Activated effector memory CD4-positive, alpha-beta T cell treated with anti-CD3 and anti-CD28 coated beads, Interleukin-2, amount 50 U/mL, for 16 hours (primary cell): ENCODE results near the gene TUBB.

ENCODE experiments used
- DNase-seq: peaks from one replicate; pipeline ENCODE4 v3.0.0-alpha.2; 2020

TUBB gene

DNA sequence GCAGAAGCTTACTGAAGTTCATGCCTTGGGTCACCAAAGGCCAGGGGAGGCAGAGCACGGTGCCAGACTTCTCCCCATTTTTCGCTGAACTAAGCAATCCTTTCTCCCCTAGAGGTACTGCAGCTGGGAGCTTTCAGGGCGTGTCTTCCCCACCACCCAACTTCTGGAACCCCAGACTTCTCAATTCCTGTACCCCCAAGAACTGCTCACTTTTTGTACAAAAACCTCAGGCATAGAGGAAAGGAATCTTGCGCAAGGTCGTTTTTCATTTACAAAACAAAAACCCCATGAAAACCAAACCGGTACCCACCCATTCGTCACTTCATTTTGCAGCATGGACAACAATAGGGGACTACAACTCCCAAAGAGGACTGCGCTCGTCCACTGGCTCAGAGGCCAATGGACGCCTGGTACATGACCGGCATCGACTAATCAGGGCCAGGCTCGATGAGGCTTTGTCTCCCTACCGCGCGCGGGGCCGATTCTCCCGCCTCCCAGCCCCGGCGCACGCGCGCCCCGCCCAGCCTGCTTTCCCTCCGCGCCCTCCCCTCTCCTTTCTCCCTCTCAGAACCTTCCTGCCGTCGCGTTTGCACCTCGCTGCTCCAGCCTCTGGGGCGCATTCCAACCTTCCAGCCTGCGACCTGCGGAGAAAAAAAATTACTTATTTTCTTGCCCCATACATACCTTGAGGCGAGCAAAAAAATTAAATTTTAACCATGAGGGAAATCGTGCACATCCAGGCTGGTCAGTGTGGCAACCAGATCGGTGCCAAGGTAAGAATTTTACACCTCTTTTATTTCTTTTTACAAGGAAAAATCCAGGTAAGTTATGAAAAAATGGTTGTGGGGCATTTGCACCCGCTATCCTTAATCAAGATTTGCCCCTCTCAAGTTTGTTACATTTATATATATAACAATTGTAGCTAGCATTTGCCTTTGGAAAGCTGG lies at the start of gene TUBB:
TUBB (plus strand) TSS at position 562 of the 947 bp plus-strand sequence; CDS start at position 717, 155 bp downstream.
- DNase-seq: peak; percentile 98

DNA sequence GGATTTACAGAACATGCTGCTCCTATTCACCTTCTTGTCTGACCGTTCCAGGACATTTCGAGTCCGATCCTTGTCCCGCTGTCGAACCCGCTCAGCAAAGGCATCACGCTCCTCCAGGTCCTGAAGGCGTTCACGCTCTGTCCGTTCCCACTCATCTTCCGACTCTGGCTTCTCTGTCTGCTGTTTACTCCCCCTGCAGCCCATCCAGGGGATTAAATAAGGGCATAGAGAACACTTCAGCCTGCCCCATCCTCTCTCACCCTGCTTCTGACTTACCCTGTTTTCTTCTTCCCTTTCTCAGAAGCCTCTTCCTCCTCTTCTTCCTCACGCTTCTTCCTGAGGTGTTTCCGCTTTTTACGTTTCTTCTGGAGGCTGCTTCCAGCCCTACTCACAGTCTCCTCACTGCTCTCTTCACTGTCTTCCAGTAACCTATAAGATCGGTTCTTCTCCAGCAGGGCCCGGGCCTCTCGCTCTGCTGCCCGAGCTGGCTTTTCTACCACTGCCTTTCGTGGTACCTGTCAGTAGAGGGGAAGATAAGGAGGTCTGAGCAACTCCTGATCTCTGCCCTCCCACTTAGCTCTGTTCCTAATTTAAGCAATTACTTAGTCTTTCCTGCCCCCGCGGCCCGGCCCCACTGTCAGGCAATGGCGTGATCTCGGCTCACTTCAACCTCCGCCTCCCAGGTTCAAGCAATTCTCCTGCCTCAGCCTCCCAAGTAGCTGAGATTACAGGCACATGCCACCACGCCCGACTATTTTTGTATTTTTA lies 49.2 kb upstream of the TUBB start:
- DNase-seq: no peak

DNA sequence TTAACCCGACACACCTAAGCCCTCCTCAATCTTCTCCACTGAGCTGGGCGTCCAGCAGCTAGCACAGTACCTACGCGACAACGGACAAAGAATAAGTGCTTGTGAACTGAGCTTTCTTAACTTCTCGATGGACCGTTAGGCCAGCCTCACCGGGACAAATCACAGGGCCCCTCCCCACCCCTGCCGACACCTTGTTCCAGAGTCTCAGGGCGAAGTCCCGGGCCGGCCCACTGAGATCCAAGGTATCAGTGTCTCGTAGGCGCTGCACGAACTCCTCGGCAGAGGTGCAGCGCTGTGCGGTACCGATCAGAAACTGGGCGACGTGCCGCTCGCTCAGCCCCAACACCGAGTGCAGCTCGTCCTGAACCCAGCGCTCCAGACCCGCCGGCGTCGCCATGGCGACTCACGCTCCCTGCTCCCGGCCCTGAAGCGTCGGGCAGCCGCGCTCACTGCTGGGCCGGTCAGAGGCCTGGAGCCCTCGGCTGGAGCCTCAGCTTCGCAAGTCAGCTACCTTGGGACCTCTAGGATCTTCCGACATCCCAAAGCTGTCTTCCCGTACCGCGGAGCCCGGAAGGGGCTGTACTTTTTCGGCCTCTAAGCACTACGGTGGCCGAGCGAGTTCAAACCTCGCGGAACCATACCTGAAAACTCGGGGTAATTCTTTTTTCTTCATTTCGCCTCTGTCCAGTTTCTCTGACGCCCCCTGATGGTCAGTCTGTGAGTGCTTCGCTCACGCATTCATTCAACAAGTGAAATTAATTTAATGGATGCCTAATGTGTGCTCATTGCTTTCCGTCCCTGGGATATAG lies 47.5 kb upstream of the TUBB start, which contains the start of gene DHX16:
DHX16 (minus strand) TSS at position 562 of the 809 bp plus-strand sequence; CDS start at position 397, 165 bp downstream.
- DNase-seq: peak; percentile 96

DNA sequence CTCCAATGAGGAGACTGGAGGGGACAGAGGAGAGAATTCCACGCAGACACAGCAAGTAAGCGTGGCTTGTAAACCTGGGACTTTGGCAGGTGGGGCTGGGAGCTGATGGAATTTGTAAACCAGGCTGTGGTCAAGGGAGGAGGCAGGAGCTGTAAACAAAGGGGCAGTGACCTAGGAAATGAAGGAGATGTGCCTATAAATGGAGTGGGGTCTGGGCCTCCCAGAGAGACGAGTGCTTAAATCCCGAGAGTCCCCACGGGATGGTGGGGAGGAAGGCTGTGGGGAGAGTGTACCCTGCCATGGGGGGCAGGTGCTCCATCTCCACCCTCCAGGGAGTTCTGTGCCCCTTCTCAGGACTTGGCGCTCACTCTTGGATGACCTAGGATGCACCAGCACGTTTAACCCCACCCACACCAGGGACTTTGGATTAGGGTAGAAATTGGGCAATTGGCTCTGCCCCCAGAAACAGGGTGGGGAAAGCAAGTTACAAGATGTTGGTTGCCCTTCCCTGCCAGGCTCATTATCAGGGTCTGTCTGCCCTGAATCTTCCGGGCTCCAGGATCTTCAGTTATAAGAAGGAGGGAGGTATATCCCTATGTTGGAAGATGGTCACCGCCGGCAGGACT lies 43.4 kb upstream of the TUBB start:
- DNase-seq: no peak

DNA sequence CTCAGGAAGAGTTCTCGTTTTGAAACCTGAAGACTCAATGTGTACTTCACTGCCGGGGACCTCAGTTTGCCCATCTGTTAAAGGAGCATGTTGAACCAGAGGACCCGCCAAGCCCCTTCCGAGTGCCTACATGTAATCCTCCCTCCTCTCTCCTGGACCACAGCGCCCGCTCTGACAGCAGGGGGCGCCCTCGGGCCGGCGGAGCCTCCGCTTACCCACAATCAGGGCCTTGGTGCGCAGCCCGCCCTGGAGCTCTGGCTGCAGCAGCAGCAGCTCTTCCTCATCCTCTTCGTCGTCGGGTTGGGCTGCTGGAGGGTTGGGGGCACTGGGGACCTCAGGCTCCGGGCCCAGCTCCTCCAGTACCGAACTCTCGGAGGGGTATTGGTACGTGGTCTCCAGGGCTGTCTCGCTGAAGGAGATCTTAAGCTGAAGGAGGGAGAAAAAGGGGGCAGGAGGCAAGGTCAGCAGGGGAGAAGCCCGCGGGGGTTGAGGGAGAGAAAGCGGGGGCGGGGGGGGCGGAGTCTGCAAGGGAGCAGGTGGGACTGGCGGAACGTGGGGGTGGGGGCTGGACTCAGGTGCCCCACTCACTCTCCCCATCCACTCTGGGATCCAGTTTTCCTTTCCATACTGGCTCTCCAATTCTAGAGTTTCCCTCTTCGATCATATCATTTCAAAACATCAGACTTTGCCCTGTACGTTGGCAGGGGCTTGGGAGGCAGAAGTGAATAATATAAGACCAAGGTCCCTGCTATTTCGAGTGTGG lies 41.0 kb upstream of the TUBB start:
- DNase-seq: peak; percentile 97

DNA sequence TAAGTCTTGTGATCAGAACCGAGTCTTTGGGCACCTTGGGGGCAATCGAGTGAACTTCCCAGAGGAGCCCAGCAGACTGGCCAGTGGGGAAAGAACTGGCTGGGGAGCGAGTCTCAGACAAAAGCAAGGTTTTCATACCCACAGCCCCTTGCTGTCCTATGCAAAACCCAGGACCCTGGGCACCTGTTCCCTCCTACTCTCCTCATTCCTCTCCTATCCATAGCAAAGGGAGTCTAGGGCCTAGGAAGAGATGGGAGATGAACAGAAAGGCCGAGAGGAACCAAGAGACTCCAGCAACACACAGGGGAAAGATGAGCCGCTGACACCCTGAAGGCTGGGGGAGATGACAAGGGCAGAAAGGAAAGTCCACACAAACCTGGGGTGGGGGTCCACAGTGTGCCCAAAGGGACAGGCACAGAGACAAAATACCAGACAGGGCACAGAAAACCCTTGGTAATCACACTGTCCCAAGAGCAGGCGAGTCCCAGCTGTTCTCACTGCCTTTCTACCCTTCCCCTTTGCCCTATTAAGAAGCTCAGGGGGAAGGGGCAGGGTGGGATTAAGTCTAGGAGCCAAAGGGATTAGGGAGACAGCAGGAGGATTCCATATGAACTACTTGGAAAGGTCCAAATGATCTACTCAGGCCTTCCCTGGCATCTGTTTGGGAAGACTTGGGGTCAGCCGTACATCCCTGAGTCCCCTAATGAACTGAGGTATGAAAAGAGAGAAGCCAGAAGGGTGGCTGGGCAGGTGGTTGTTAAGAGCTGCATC lies 40.2 kb upstream of the TUBB start:
- no peak for DNase-seq

DNA sequence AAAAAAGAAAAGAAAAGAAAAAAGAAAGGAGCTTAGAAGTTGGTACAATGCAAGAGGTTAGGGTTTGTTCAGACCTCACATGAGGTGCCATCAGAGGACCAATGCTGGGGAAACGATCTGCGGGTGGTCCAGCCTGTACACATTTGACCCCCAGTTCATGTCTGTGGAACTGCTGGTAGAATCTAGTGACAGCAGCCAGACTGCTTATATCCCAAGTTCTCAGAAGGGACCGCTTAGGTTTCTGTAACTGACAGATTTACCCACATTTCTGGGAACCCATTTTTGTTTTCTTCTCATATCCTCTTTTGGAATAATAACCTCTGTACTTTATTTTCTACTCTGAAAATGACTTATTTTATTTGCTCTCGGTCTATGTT lies 38.4 kb upstream of the TUBB start:
- peak; percentile 66 for DNase-seq

DNA sequence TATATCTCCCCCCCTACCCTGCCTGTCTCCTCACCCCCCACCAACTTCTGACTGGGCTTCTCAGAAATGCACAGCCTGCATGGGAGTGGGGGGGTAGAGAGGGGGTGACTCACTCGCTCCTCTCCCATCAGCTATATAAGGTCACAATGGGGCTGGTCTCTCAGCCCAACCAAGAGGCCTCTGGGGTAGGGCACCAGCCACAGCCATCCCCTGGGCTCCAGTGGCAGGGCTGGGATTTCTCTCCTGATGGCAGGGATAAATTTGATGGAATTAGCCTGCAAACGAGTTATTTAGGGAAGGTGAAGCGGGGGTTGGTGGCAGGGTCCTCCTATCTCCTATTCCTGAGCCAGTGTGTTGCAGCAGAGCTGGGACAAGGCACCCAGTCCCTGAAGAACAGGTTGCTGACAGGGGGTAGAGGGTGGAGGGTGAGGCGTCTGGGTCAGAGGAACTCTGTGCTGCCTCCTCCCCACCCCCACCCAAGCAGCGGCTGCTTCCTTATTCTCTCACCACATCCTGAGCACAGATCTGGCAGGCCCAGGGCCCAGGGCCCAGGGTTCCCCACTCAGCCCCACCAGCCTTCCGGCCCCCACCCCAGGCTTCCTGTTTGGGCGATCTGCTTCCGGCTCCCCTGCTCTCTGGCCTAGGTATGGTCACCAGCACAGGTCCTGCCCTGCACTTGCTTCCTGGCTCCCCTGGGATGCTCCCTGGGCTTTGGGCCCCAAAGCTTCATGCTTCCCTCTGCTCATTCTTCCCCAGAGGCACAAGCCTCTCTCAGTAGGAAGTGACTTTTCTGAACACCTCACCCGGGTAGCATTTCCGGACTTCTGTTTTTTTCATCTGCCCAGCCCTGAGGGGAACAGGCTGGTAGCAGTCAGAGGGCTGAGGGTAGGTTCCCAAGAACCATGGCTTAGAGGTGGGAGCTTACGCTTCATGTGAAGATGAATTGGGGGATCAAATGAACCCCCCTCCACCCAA lies 37.7 kb upstream of the TUBB start:
- DNase-seq: peak; percentile 95

DNA sequence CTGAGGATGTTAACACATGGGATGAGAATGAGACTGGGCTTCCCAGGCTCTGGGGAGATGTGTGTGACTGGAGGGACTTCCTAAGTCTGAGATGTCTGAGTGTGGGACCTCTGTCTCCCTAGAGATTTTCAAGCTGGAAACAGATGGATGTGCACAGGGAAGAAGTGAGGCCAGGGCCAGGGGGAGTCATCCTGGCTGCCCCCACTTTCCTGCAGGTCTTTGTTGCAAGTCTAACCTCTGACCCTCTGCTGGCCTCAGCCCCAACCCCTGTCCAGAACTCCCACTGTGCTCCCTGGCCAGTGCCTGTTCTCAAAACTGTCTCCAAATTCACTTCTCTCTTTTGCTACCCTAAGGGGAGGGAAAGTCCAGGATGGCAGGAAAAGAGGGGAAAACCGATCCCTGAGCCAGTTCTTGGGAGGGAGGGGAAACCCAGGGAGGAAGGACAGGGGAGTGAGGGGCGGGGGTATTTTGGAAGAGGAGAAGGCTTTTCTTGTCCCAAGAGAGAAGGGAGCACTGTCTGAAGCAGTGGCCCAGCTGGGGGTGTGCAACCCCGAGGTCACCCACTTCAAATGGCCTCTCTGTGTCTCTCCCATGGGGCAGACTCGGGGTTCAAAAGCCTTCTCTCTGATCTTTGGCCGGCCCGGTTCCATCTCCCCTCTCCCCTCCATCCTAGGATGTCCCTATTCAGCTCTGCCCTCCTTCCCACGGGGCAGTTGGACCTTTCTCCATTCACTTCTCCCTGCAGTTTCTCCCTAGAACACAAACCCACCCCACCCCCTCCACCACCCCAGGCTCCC lies 36.8 kb upstream of the TUBB start:
- DNase-seq: peak; percentile 67

DNA sequence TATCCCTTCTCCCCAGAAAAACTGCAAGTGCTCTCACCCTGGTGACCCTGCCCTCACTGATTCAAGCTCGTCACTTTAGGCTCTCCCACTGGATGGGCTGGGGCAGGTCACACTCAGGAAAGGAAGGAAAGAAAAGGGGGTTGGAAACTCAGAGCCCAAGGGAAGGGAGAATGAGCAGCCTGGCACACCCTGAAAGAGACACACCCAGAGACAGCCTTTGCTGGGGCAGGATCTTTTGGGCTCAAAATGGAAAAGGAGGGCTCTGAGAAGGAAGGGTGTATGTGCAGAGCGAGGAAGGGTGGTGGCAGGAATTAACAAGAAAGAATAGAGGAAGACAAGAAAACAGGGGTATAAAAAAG lies 36.2 kb upstream of the TUBB start:
- no peak for DNase-seq

DNA sequence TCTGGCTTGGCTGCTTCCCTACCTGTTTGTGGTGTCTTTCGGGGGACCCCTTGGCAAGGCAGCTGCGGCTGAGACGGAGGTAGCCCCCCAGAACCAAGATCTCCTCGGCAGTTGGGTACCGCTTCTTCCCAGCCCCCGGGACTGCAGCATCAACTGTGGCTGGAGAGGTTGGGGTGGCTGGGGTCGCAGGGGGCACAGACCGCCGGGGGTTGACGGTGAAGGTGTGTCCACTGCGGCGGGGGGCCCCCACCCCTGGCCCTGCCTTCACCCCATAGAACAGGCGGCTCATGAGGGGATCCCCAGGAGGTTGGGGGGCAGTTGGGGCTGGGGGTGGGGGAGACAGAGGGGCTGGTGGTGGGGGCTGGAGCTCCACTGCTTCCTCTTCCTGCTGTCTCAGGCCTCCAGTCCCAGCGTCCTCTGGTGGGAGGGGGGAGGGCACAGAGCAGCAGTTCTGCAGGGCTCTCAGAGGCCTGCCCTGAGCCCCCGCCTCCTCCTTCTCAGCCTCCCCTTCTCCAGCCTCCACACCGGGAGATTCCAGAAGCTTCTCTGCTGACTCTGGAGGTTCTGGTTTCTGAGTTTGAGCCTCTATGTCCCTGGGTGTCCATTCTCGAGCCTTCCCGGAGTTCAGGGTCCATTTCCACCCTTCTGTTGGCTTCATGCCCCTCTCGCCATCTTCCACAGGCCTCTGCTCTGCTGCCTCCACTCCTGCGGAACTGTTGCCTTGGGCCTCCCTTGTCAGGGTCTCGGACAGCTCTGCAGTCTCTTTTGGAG lies 35.6 kb upstream of the TUBB start:
- DNase-seq: peak; percentile 85

DNA sequence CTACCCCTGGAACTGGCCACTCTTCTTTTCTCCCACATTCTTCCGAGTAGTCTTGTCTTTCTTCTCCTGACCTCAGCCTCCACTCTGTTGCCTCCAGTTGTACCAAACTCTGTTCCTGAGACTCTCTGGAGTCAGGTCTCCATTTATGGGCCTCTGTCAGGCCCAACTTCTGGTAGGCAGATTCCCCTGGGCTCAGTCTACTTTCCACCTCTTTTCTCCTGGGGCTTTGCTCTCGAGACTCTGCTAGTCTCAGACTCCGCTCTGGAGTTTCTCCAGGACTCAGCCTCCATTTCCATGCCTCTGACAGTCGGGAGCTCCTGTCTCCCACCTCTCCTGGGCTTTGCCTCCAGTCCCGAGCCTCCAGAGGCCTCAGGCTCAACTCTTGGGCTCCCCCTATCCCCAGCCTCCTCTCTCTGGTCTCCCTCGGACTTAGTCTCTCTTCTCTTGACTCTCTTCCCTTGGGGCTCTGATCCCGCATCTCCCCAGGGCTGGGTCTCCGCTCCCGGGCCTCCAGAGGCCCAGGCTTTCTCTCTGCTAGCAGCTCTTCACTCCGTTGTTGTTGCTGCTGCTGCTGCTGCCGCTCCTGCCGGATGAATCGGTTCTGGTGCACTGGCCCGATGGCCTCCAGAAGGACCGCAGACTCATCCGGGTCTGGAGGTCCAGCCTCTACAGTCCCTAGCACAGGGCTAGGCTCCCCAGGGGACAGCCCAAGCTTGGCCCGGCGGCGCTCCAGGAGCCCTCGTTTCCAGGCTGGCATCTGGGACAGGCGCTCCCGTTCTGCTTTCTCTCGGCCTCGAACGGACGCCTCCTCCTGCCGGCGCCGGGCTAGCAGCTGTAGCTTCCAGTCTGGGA lies 34.8 kb upstream of the TUBB start:
- peak; percentile 76 for DNase-seq

DNA sequence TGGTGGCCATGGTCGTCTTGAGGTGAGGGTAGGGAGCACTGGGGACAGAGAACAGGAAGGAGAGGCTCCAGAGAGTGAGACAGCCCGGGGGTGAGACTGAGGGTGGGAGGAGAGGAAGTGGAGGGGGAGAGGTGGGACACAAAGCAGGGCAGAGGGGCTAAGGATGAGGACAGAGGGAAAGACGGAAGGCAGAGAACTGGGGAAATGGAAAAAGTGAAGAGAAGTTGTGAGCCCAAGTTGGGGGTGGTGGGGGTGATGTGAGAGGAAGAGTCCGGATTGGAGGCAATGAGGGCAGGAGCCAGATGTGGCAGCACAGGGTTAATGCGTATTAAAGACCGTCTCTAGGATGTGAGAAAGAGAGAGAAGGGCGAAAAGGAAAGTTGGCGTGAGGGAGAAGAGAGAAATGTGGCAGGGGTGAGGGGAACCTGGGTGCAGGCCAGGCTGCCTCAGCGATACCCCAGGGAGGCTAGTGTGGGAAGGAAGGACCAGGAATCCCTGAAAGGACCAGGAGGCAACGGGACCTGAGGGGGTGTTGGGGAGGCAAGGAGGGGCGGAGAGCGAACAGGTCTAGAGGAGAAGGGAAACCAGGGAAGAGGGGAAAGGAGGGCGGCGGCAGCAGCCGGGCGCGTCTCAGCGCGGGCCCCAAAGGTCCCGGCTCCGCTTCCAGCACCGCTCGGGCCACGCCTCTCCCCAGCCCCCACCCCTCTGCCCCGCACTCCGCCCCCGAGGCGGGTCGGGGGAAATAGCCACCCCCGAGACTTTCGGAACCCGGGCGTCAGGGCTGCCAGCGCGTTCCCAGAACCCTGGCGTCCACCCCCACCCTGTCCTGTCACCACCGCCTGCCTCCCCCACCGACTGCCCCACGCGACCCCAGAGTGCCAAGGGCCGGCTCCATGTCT lies 33.9 kb upstream of the TUBB start, which contains the start of gene PPP1R18:
PPP1R18 (minus strand) TSS at position 637 of the 899 bp plus-strand sequence; CDS start at position 10, 627 bp downstream.
- DNase-seq: peak; percentile 96

DNA sequence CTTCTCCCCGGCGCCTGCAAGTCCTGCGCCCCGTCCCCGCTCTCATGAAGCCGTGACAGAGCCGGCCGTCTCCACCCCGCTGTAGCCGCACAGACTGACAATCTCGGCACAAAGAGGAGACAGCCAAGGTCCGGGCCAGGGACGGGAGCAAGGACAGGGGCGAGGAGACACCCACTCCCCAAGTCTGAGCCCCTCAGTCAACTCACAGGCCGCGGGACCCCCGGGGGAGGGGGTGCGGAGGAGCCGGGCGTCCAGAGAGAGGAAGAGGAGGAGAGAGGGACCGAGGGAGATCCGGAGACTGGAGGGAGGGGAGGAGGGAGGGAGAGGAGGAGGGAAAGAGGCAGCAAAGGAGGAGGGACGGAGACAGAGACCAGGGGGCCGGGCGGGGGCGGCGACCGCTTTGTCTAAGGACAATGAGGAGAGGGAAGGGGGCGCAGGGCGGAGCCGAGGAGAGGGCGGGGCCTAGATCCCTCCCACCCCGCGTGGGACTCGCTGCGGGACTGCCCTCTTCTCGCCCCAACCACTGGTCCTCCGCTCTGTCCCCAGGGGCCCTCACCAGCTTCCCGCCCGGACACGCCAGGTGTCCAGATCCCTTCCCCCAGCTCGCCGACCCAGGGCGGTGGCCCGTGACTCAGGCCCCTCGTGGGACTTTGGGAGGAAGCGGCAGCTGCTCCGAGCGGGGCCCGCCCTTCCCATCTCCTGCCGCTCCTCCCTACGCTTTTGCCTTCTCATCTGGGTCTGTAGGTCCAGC lies 33.1 kb upstream of the TUBB start:
- DNase-seq: peak; percentile 93
